ENCODE measurements around the gene RBM38. TPM values are rescaled to one million over a fixed set of nuclear protein-coding genes. Genes with fewer than 3 reads are reported as not detected.

Gene RBM38
- total RNA-seq, 1 experiment from 2014 or later: 53.5 TPM

DNA sequence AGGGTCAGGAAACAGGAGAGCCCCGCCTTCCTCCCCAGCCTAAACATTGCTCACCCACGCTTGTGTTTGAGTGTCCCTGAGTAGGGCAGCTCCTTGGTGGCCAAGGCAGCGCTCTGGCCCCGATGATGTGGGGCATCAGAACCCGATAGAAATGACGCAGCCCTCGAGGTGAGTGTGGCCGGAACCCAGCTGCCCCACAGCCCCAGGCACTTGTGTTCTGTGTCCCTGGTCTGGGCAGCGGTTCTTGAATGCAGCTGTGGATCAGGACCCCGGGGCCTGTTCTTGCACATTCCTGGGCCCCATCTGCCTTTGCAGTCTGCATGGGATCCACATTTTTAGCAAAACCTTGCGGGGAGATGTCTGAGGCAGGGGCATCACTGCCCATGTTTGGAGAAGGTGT lies 12.8 kb downstream of the RBM38 start:
- no peak for DNase-seq (ENCODE audit: low spot score)

DNA sequence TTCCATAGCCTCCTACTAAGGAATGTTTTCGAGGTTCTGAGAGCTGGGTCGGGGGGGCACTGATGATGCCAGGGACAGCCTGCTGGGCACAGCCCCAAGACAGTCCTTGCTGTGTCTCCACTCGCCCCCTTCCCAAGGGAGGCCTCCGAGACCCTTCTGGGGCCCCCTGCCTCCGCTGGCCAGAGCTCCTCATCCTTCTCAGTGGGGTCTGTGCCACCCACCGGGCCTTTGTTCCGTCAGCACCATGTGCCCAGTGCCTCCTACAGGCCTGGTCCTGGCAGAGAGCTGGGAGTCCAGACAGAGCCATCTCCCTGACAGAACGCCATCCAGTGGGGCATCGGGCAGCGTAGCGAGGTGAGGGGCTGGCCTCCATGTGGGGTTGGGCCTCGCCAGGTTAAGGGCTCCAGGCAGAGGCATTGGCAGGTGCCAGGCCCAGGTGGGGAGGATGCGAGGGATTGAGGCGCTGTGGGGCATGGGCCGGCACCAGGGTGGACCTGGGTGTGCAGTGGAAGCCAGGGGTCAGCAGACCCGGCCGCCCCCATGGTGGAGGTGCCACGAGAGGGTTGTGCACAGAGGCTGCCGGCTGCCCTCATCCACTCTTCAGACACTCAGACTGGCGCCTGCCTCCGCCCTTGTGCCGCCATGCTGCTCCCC lies 13.3 kb downstream of the RBM38 start:
- DNase-seq (ENCODE audit: low spot score): no peak

DNA sequence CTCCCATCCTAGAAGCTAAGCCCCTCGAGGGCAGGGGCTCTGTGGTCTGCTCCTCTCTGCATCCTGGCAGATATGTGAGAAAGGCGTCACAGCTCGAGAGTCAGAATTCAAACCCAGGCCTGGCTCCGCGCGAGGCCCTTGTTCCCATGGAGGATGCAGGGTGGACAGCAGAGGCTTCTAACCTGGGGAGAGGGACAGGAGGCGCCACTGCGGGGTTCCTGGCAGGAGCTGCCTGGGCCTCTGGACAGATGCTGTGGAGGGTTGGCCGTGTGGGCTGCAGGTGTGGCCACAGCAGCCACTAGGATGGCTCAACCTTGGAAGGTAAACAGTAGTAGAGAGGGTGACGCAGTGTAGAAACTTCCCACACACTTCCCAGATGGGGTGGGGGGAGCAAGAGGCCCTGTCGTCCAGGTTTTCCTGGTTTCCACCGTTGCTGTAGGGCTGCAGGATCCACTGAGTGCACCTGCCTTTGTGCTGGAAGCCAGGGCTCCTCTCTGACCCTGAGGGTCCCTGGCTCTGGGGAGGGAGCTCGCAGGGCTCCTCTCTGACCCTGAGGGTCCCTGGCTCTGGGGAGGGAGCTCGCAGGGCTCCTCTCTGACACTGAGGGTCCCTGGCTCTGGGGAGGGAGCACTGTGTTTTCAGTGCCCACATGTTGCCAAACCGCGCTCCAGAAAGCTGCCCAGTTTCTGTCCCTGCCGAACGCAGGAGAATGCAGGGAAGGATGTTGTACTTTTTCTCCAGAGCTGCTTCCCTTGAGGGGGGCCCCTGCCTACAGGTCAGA lies 14.2 kb downstream of the RBM38 start:
- DNase-seq (ENCODE audit: low spot score): no peak

DNA sequence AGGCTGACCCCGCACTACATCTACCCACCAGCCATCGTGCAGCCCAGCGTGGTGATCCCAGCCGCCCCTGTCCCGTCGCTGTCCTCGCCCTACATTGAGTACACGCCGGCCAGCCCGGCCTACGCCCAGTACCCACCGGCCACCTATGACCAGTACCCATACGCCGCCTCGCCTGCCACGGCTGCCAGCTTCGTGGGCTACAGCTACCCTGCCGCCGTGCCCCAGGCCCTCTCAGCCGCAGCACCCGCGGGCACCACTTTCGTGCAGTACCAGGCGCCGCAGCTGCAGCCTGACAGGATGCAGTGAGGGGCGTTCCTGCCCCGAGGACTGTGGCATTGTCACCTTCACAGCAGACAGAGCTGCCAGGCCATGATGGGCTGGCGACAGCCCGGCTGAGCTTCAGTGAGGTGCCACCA lies 16.4 kb downstream of the RBM38 start:
- no peak for DNase-seq (ENCODE audit: low spot score)

DNA sequence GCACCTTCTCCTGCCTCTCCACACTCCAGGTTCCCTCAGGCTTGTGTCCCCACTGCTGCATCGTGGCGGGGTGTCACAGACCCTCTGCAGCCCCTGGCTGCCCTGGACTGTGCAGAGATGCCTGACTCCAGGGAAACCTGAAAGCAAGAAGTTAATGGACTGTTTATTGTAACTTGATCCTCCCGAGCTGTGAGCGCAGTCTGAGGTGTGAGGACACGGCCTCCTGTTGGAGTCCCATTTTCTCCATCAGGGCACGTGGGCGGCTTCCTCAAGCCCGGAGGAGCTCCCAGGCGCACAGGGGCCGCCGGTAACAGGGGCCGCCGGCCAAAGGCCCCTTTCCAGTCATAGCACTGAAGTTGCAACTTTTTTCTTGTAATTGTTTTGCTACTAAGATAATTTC lies 16.9 kb downstream of the RBM38 start:
- DNase-seq (ENCODE audit: low spot score): no peak

DNA sequence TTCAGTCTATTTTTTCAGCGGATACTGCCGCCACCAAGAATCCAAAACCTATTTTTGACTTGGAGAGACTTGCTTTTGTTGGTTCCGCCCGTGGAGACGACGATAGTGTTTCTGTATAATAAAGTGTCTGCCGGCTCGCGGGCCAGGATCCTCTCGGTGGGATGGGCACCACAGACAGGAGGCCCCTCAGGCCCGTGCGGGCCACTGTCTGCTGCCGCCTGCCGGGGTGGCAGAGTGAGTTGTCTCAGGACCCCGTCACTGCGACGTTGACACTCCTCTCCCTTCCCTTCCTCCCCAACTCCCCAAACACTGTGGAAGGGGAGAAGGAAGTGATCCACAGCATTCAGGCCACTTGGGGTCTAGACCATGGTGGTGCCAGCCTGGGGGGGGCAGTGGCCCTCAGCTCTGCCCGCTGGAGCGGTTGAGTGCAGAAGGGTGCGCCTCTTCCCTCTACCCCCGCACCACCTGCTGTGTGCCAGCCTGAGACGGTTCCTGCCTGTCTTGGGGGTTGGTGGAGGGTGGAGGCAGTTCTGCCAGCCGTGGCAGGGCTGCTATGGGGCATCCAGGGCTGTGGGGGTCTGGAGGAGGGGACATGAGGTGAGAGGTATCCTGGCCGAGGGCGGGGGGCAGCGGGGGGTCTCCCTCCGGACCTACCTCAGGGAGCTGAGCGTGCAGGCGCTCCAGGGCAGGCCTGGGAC lies 17.5 kb downstream of the RBM38 start:
- no peak for DNase-seq (ENCODE audit: low spot score)

DNA sequence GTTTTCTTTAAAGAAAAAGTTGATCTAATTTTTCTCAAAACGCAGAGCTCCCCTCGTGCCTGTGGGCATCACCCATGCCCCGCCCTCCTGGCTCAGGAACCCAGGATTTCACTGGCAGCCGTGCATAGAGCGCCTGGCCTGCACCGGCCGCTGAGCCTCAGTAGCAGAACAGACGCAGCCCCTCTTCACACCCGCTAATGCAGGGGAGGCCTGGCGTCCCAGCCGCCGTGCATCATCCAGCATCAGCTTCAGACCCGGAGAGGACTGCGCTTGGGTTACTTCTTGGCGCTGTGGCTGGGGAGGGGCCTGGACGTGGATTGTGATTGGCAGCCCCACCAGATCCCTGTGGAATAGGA lies 18.1 kb downstream of the RBM38 start:
- no peak for DNase-seq (ENCODE audit: low spot score)

DNA sequence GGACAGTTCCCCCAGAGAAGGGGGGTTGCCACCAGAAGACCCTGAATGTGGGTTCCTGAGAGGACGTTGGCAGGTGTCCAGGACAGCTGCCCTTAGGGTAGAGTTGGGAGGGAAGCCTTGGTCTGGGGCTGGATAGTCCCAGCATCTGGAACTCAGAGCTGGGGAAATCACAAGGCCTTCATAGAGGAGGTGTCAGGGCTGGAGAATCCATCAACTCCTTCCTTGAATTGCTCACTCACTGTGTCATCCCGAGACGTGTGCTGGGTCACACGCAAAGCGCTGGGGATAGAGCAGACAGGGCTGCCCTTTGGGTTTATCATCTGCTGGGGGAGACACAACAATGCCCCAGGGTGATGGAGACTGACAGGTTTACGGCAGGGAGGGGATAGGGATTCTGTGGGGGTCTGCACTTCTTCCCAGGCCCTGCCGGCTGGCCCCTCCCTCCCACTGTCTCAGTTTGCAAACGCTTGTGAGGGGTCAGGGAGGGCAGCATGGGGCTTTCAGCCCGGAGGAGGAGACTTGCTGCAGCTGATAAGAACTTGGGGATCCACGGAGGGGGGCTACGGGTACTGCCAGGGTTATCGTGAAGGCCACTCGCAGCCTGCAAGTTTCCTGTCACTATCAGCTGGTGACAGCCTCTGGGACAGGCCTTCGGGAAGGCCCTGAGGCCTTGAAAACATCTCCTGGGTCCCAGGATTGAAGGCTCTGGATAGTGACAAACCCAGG lies 18.6 kb downstream of the RBM38 start:
- DNase-seq (ENCODE audit: low spot score): no peak

DNA sequence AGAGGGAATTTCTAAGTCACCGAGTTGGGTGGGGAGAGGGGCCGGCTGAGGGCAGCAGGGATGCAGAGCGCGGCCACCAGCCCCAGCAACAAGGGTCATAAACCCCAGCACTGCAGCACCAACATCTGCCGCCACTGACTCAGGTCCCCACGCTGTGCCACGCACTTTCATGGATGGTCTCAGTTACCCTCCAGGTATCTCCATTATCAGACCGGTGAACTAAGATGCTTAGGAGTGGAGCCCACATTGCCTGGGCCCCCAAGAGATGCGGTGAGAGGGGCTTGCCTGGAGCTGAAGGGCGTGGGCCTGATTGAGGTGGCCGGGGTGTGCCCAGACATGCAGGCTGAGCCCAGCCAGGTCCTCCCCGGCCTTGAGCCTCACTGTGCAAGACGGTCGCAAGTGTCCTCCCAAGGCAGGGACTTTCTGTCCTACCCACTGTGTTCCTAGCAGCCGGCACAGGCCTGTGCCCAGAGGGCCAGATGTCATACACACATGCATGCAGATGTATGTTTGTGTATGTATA lies 19.3 kb downstream of the RBM38 start:
- DNase-seq (ENCODE audit: low spot score): no peak

DNA sequence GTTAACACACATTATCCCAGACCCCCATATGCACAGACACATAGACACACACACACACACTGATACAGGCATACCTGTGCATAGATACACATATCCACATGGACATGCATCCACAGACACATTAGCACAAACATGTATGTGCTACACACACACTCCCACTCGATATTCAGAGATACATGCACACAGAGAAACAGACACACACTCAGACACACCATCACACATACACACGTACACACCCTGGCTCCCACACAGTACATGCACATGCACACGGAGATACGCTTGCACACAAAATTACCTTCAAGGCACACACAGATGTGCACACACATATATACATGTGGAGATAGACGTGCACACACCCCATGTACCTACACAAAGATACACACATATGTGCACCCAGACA lies 19.7 kb downstream of the RBM38 start:
- no peak for DNase-seq (ENCODE audit: low spot score)

DNA sequence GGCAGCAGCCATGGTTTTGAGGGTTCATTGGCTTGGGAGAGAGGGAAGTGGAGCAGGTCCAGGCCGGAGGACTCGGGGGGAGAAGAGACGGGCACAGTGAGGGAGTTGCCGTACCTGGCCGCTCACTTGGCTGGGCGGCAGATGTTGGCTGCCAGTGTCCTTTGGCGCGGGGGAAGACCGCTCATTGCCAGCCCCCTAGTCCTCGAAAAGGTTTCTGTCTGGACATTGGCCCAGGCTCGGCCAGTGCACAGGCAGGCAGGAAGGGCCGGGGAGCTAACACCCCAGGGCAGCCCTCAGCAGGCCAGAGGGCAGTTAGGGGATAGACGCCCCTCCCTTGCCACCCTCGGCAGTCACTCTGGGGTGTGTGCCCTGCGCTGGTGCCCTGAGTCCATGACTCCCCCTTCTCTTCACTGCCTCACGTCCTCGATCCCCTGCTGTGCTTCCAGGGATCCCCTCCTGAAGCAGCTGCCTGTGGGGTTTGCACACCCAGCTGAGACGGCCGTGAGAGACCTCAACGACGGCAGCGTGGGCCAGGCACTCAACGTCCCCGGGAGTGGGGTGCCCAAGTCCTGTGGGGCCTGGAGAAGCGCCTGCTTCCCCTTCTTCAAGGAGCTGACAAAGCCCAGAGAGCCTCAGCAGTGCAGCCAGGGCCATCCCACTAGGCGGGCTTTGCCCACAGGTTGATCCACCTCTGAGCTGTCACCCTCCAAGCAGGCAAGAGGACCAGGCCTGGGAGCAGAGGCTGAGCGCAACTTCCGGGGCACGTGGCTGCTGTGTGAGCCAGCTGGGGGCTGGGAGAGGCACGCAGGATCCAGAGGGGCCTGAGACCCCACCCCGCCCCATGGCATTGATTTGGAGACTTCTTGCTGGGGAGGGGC lies 20.4 kb downstream of the RBM38 start:
- no peak for DNase-seq (ENCODE audit: low spot score)

DNA sequence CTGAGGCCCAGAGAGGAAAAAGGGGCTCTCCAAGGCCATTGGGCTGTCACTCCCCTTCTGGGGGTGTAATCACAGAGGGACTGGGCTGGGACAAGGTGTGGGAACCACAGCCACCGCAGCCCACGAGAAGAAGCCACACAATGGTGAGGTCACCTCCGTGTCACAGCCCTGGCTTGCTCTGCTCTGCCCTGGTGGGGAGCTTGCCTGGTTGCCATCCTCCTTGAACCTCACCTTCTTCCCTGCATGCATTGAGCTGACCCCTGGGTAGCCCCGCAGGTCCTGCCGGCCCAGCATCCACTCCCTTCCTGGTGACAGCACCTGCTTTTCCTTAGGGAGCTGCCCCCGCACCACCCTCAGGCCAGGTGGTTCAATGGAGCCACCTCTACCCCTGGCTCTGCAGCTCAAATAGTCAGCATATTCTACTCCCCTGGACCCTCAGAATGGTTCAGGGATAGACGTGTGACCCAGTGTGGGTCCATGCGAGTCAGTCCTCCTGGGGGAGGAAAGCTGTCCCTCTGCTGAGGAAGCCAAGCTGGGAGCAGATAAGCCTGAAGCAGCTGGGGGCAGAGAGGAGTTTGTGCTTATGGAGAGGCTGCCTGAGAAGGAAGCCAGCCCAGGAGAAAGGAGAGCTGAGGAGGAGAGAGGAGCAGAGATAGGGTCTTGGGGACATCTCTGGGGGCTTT lies 21.3 kb downstream of the RBM38 start:
- no peak for DNase-seq (ENCODE audit: low spot score)

DNA sequence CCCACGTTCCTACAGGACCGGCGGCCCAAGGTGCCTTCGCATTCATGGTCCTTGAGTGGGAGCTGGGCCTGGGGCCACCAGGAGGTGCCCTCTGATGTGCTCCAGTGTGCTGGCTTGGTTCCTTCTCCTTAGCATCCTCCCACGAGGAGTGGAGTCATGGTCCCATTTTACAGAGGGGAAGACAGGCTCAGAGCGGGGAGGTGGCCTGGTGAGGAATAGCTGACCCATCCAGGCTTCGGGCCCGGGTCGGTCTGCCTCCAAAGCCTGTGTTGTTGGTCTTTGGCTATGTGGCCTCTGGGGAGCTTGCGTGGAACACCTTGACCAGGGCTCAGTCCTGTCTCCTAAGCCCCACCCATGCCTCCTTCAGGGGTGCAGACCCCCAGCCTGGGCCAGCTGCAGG lies 22.8 kb downstream of the RBM38 start:
- no peak for DNase-seq (ENCODE audit: low spot score)

DNA sequence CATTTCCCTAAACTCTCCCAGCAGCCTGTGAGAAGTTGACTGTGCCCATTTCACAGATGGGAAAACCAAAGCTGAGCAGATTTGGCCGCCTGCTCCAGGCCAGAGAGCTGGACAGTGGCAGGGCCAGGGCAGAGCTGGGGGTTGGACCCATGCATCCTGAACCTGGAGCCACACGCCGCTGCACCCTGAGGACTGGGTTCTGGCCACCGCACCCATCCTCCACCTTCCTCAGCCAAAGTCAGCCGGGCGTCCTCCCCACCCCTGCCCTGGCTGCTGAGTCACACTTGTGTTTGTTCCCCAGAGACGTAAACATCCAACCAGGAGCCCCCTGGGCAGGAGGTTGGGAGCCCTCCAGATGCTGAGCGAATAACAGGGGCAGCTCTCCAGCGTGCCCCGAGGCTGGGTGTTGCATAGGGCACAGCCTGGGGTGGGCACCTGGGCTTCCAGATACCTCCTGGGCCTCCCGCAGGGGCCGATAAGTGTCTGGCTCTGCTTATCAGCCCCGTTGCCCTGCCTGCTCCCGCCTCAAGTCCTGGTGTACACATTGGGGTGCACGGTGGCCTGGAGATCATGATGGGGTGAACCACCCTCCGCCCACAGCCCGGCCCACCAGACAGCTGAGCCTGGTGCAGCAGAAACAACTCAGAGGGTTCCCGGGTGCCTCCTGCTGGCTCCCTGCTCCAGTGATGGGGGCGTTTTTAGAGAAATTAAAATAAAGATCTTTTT lies 23.8 kb downstream of the RBM38 start:
- DNase-seq (ENCODE audit: low spot score): peak; percentile 51

DNA sequence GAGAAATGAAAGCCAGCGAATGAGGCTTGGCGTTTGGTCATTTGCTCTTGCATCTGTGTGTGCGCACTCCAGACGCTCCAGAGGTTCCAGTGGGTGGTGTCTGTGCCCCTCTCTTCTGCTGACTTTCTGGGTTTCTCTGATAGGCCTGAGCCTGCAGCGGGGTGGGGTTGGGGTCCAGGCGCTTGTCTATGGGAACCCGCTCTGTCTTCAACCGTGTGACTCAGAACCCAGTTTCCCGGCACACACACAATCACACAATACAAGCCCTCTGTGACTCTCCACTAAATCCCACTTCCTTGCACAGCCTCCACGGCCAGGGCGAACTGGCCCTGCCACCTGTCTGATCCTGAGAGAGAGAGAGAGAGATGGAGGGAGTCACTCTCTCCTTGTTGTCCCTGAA lies 24.6 kb downstream of the RBM38 start:
- no peak for DNase-seq (ENCODE audit: low spot score)

DNA sequence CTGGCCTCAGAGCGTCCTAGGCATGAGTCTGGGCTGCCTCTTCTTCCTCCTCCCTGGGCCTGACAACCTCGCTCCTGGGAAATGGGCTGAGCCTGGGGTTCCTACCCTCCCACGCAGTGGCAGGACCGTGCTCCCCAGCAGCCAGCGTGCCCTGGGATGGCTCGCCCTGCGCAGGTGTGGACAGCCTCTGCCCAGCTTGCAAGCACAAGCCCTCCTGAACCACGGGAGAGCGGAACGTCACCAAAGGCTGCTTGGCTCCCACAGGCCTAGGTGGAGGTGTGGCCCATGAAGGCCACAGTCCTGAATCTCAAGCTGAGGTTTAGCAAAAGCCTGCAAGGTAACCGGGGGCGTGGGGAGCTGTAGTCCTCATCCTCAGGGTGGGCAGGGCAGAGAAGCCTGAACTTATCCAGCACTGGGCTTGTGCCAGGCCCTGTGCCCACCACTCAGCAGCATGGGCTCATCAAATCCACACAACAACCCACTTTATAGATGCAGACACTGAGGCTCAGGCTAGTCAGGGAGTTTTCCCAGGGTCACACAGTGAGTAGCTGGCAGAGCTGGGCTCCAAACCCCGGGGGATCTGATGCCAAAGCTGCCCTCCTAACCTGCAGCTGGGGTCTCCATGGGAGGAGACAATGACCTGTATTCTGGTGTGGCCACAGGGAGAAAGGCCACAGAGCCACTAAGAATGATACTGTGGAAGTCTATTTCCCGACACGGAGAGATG lies 25.3 kb downstream of the RBM38 start:
- no peak for DNase-seq (ENCODE audit: low spot score)

DNA sequence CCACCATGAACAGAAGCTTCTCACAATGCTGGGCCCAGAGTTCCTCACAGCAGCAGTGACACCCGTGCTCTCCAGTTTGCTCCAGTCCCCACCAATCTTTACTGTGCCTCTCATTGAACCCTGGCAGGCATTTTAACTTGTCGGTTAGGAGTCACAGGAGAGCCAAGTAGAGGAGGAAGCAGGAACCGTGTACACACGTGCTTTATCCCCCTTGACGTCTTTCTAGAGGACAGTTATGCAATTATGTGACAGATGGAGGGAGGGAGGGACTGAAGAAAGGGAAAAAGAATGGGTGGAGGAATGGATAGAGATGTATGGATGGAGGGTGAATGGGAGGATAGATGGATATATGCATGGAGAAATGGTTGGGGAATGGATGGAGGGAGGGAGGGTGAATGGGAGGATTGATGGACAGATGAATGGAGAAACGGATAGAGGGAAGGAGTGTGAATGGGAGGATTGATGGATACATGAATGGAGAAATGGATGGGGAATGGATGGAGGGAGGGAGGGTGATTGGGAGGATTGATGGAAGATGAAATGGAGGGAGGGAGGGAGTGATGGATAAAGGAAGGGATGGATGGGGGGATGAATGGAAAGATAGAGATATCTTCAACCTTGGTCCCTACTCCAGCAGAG lies 26.0 kb downstream of the RBM38 start:
- no peak for DNase-seq (ENCODE audit: low spot score)

All from A172 (cell line).